Glomerular endothelial cell (primary cell): ENCODE measurements around the gene HIKESHI. TPM values are rescaled to one million over a fixed set of nuclear protein-coding genes. Genes with fewer than 3 reads are reported as not detected.
"Not testable (repeated sequence)": the region's sequence is repeated elsewhere in the genome, so short reads cannot be mapped to it uniquely, and the experiment has no call there.

Source experiments
- DNase-seq: peaks from one replicate; pipeline ENCODE4 v3.0.0-alpha.2; 2011; ENCODE audit warnings: low read depth, low spot score; ENCODE audit errors: extremely low read depth
- total RNA-seq: library from RNA; depleted of rRNA; stranded (reverse); fragments of >200 nt; gene quantifications from 2 replicates; pipeline ENCODE4 v1.2.3, GENCODE V29; 2015

Gene HIKESHI
- total RNA-seq, result 31.8 and 46.5 TPM in 2 replicates

- peak; percentile 91 for DNase-seq
Measured at GRCh38 chr11:86302092-86302793, at the start of gene HIKESHI. HIKESHI (plus strand) TSS chr11:86302240; CDS start chr11:86302449, 209 bp downstream.

GRCh38 chr11:86255896-86256295 is 46.1 kb upstream of the HIKESHI start:
- no peak for DNase-seq

- no peak for DNase-seq
Measured at GRCh38 chr11:86256608-86257007, 45.4 kb upstream of the HIKESHI start.

GRCh38 chr11:86257446-86257845 is 44.6 kb upstream of the HIKESHI start:
- no peak for DNase-seq

- no peak for DNase-seq
Measured at GRCh38 chr11:86259730-86260129, 42.3 kb upstream of the HIKESHI start.

- no peak for DNase-seq
Measured at GRCh38 chr11:86261328-86261727, 40.7 kb upstream of the HIKESHI start.

GRCh38 chr11:86262387-86262786 is 39.7 kb upstream of the HIKESHI start:
- DNase-seq, result no peak

- DNase-seq, result no peak
Measured at GRCh38 chr11:86264649-86265048, 37.4 kb upstream of the HIKESHI start.

- DNase-seq, result no peak
Measured at GRCh38 chr11:86265194-86265593, 36.8 kb upstream of the HIKESHI start.

- DNase-seq, result no peak
Measured at GRCh38 chr11:86269645-86270044, 32.4 kb upstream of the HIKESHI start.

- no peak for DNase-seq
Measured at GRCh38 chr11:86274503-86274902, 27.5 kb upstream of the HIKESHI start.

- no peak for DNase-seq
Measured at GRCh38 chr11:86274999-86275398, 27.0 kb upstream of the HIKESHI start.

GRCh38 chr11:86275493-86276370 is 26.3 kb upstream of the HIKESHI start:
- no peak for DNase-seq

- no peak for DNase-seq
Measured at GRCh38 chr11:86277741-86278140, 24.3 kb upstream of the HIKESHI start.

- DNase-seq, result no peak
Measured at GRCh38 chr11:86278226-86278625, 23.8 kb upstream of the HIKESHI start.

- DNase-seq, result no peak
Measured at GRCh38 chr11:86279747-86280146, 22.3 kb upstream of the HIKESHI start.

GRCh38 chr11:86287468-86287796 is 14.6 kb upstream of the HIKESHI start:
- no peak for DNase-seq

GRCh38 chr11:86288776-86289507 is 13.1 kb upstream of the HIKESHI start:
- DNase-seq, result no peak

GRCh38 chr11:86289508-86290280 is 12.3 kb upstream of the HIKESHI start:
- DNase-seq, result not testable (repeated sequence)

- no peak for DNase-seq
Measured at GRCh38 chr11:86291466-86292262, 10.4 kb upstream of the HIKESHI start.
